ENCODE results near the gene RNF113B.

RNF113B gene

GRCh38 chr13:98187155-98187964 lies 10.3 kb upstream of the RNF113B start:
- H3K27ac ChIP-seq = no peak overlapping the region
- TF ChIP-seq ZFX (IDR thresholded peaks at IDR 0.05; ENCODE audit: borderline replicate concordance) = no peak
- TF ChIP-seq, protein P1, sequence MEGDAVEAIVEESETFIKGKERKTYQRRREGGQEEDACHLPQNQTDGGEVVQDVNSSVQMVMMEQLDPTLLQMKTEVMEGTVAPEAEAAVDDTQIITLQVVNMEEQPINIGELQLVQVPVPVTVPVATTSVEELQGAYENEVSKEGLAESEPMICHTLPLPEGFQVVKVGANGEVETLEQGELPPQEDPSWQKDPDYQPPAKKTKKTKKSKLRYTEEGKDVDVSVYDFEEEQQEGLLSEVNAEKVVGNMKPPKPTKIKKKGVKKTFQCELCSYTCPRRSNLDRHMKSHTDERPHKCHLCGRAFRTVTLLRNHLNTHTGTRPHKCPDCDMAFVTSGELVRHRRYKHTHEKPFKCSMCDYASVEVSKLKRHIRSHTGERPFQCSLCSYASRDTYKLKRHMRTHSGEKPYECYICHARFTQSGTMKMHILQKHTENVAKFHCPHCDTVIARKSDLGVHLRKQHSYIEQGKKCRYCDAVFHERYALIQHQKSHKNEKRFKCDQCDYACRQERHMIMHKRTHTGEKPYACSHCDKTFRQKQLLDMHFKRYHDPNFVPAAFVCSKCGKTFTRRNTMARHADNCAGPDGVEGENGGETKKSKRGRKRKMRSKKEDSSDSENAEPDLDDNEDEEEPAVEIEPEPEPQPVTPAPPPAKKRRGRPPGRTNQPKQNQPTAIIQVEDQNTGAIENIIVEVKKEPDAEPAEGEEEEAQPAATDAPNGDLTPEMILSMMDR (IDR thresholded peaks at IDR 0.05) = no peak

DNA sequence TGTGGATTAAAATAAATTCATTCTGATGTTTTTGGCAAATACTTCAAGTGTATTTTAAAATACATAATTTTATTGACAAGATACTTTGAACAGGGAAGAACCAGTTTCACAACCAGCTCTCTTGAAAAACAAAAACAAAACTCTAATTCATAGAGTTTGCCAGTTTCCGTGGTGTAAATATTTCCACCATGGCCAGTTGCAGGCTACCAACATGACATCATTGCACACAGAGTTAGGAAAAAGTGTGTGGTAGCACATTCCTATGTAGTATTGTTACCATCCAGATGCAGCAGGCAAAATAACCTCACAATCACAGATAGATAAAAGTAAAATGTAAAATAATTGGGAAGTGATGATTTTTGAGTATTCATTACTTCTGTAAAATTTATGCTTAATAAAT lies 7.7 kb upstream of the RNF113B start:
- TF ChIP-seq, protein P1 (IDR thresholded peaks at IDR 0.05) = no peak
- TF ChIP-seq ZFX (IDR thresholded peaks at IDR 0.05; ENCODE audit: borderline replicate concordance) = no peak

GRCh38 chr13:98182589-98182988 lies 5.5 kb upstream of the RNF113B start:
- H3K27ac ChIP-seq = no peak overlapping the region
- no peak for TF ChIP-seq ZFX (IDR thresholded peaks at IDR 0.05; ENCODE audit: borderline replicate concordance)
- TF ChIP-seq, protein P1 (IDR thresholded peaks at IDR 0.05) = no peak

More for the DNA sequence above, 7.7 kb upstream of the RNF113B start:
- H3K27ac ChIP-seq = no peak overlapping the region

DNA sequence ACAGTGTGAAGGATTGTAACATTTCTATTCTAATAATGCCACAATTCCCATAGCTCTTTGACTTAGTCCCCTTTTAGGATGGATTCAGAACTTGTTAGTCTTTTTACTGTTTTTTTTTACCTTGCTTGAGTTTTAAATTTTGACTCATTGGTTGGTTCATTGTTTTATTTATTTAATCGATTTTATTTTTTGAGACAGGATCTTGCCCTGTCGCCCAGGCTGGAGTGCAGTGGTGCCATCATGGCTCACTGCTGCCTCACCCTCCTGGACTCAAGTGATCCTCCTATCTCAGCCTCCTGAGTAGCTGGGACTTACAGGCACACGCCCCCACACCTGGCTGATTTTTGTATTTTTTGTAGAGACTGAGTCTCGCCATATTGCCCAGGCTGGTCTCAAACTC lies 5.1 kb upstream of the RNF113B start:
- no peak for TF ChIP-seq ZFX (IDR thresholded peaks at IDR 0.05; ENCODE audit: borderline replicate concordance)
- TF ChIP-seq, protein P1 (IDR thresholded peaks at IDR 0.05) = no peak
- H3K27ac ChIP-seq = no peak overlapping the region

GRCh38 chr13:98181111-98181815 lies 4.2 kb upstream of the RNF113B start:
- H3K27ac ChIP-seq = no peak overlapping the region
- TF ChIP-seq ZFX (IDR thresholded peaks at IDR 0.05; ENCODE audit: borderline replicate concordance) = no peak
- TF ChIP-seq, protein P1 (IDR thresholded peaks at IDR 0.05) = no peak

- no peak overlapping the region for H3K27ac ChIP-seq
- TF ChIP-seq ZFX (IDR thresholded peaks at IDR 0.05; ENCODE audit: borderline replicate concordance) = no peak
- TF ChIP-seq, protein P1 (IDR thresholded peaks at IDR 0.05) = no peak
Measured at GRCh38 chr13:98180092-98180491, 3.0 kb upstream of the RNF113B start.

DNA sequence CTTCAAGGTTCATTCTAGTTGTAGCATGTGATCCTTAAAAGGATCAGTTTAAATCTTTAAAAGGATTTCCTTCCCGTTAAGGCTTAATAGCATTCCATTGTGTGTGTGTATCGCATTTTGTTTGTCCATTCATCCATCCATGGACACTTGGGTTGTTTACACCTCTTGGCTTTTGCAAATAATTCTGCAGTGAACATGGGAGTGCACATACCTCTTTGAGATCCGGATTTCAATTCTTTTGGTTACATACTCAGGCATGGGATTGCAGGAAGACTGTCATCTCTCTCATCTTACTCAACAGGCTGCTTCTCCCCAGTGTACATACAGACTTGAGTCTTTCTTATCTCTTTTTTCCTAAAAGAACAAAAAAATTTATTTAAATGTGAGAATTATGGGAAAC lies 1.2 kb downstream of the RNF113B start:
- no peak overlapping the region for H3K27ac ChIP-seq
- TF ChIP-seq, protein P1 (IDR thresholded peaks at IDR 0.05) = no peak
- TF ChIP-seq ZFX (IDR thresholded peaks at IDR 0.05; ENCODE audit: borderline replicate concordance) = no peak
